H4 (cell line): Measurements from ENCODE around the gene B9D2. TPM values are rescaled to one million over a fixed set of nuclear protein-coding genes. Genes with fewer than 3 reads are reported as not detected.
A peak's percentile ranks its signal among the peaks of the same experiment; 100 is the strongest.
"Not testable (repeated sequence)": the region's sequence is repeated elsewhere in the genome, so short reads cannot be mapped to it uniquely, and the experiment has no call there.

Source experiments
- DNase-seq: peaks from one replicate; pipeline ENCODE4 v3.0.0-alpha.2; 2015; ENCODE audit warnings: low spot score
- total RNA-seq: library from RNA; depleted of rRNA; stranded (reverse); fragments of >200 nt; shearing (Covaris generic); gene quantifications from 2 replicates; pipeline ENCODE4 v1.2.3, GENCODE V29; 2014; rRNA removed

The B9D2 gene, protein sequence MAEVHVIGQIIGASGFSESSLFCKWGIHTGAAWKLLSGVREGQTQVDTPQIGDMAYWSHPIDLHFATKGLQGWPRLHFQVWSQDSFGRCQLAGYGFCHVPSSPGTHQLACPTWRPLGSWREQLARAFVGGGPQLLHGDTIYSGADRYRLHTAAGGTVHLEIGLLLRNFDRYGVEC
- 7.5 and 9.3 TPM in 2 replicates for total RNA-seq

DNA sequence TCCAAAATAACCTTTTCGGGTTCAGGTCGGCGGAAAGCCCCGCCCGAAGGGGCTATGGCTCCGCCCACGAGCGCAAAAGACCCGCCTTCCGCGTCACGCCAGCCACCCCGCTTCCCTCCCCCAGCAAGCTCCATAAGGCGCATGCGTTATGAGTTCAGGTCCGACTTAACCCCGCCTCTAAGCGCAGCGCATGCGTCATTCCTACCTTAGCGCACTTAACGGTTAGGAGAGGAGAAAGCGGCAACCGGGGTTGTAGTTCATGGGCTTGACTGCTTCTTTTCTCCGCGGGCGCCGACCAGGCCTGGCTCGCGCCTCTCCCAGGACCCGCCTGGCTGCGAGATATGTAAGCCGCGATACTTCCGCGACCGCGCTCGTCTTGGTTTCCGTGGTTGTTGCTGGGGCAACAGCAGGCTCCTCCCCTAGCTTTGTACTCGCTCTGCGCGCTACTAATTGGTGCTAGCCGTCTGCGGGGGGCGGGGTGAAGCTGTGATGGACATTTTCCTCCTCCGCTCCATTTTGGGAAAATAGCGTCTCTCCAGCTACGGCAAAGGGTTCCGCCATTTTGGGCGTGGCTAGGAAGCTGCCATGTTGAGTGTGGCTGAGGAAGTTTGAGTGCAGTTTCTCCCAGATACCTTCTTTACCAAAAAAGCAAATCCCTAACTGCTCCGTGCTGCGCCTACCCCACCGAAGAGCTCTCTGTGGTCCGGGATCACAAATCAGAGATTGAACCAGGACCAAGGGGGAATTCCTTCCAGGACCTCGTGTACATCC is at the start of gene B9D2:
Gene B9D2 (minus strand): TSS at position 397 of the 771 bp plus-strand sequence. CDS start 630 bp downstream, outside the sequence.
- DNase-seq: peak; percentile 98

DNA sequence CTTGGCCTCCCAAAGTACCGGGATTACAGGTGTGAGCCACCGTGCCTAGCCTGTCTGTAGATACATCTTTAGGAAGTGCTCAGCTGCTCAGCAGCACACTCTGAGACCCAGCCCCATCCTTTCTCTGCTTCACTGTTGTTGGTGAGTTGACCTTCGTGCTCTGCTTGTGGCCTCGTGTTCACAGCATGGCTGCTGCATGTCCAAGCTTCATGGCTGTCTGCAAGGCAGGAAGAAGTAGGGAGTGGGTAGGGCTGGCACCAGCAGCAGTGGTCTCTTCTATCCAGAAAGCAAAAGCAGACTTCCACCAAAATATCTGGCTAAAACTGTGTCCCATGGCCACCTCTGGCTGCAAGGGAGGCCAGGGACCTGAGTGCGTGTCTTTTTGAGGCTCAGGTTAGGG is 49.0 kb upstream of the B9D2 start:
- DNase-seq: no peak

DNA sequence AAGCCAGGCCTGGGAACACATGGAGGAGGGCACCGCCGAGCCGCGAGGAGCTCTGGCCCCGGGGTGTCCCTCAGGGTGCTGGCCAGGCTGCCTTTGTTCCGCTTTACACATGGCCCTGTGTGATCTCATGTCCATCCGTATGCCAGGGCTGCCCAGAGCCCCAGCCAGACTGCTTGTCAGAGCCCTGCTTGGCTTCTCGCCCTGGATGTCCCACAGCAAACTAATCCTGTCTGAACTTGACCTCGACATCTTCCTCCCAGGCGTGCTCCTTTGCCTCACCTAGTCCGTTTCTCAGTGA is 48.0 kb upstream of the B9D2 start:
- no peak for DNase-seq

DNA sequence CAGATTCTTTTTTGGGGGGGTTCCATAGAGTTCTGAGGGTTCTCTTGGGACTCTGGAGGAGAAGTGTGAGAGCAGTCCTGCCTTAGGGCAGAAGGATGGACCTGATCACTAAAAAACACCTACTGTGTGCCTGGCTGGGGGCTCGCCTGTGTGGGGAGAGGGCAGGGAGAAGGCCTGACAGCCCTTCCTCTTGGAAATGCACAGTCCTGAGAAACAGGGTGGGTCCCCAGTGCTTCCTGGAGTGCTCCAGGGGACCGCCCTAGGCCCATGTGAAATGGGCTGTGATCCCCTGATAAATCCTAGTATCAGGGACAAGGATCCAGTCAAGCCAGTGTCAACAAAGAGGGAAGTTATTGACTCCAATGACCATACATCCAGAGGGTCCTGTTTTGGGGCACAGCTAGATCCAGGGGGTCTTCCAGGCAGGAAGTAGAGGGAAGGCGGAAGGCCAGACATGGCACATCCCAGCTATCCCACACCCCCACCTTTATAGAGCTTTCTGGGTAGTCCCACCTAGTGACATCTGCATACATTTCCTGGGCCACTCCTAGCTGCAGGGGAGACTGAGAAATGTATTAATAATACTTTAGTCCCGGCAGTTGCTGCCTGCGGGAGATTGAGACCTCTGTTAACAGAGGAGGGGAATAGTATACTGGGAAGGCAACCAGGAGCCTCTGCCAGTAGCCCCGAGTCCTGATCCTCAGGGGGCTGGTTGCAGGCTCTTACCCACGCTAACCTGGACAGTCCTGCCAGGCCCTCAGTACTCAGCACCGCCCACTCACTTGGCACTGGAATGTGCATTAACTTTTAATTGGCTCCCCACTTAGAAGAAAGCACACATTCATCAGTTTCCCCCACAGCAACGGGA is 47.4 kb upstream of the B9D2 start:
- DNase-seq: no peak

DNA sequence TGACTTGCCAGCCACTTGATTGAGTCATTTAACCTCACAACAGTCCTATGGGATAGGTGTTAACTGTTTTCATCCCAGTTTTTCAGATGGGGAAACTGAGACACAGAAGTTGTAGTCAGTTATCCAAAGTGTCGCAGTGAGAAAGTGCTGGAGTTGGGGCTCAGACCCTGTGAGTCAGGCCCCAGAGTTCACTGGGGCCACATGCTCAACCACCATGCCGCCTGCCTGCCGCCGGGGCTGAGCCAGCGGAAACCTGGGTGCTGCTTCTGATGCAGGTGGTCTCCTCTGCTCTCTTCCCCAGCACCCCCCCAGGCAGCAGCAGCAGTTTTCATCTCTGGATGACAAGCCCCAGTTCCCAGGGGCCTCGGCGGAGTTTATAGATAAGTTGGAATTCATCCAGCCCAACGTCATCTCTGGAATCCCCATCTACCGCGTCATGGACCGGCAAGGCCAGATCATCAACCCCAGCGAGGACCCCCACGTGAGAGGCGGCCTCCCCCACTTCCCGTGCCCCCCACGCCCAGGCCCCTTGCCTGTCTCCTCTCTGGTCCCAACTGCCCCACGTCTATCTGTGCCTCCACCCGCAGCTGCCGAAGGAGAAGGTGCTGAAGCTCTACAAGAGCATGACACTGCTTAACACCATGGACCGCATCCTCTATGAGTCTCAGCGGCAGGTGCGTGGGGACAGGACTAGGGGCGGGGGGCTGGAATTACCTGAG is 46.5 kb upstream of the B9D2 start:
- no peak for DNase-seq

DNA sequence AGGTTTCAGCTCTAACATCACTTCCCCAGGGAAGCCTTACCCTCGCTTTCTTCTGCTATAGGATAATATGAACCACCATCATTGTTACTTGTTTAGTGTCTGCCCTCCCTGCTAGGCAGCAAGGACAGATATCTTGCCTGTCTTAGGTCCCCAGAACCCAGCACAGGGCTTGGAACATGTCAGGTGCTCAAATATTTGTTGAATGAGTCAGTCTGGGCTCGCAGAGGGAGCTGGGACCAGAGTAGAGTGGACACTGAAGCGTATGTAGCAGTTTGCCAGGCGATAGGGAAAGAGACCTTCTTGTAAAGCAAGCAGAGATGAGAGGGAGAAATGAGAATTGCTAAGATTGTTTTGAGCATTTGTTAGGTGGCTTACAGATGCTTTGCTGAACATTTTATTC is 45.3 kb upstream of the B9D2 start:
- peak; percentile 31 for DNase-seq

DNA sequence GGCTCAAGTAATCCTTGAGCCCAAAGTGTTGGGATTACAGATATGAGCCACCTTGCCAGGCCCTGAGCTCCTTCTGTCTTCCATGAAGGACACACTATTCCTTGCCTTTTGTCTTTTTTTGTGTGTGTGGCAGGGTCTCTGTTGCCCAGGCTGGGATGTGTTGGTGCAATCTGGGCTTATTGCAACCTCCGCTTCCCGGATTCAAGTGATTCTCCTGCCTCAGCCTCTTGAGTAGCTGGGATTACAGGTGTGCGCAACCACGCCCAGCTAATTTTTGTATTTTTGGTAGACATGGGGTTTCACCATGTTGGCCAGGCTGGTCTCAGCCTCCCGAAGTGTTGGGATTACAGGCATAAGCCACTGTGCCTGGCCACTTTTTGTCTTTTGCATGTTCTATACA is 44.9 kb upstream of the B9D2 start:
- DNase-seq: not testable (repeated sequence)

DNA sequence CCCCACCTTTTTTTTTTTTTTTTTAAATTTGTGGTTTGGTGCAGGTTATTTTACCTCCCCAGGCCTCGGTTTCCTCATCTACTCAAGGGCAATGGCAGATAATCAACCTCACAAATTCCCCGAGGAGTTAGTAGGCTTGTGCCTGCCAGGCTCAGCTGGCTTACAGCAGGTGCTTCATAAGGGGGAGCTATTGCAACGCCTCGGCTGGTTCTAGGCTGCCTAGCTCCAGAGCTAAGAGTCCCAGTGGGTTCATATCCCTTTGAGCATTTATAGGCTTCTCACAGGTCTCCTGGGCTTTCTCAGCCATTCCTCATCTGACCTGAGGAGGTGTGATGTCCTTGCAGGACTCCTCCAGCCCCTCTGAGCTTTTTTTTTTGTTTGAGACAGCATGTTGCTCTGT is 44.3 kb upstream of the B9D2 start:
- DNase-seq: no peak

DNA sequence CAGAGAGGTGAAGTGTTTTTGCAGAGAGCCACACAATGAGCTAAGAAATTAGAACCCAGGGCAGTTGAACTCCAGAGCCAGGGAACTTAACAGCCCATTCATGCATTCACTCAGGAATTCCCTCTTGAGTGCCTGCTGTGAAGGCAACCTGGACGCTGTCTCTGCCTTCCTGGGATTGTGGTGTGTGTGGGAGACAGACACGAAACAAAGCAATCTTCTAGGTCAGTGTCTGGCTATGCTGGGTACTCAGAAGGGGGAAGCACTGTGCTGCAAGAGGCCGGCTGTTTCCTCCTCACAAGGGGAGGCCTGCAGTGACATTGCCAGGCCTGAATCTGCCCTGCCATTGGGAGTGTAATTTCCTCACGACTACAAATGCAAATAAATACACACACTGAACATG is 43.3 kb upstream of the B9D2 start:
- no peak for DNase-seq

DNA sequence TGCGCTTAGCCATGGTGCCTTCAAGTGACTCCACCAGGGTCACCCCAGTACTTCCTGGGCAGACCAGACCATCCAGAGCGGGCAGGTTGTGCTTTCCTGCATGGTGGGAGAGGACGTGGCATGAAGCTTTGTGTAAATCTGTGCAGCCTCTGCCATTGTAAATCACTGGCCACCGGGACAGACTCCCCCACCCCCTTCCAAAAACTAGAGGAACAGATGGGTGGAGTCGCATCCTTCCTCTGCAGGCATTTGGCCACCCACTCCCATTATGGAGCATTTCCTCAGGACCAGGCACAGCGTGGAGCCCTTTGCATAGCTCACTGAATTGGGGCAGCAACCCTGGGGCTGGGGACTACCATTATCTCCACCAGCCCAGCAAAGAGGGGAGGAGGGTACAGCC is 41.8 kb upstream of the B9D2 start:
- no peak for DNase-seq

DNA sequence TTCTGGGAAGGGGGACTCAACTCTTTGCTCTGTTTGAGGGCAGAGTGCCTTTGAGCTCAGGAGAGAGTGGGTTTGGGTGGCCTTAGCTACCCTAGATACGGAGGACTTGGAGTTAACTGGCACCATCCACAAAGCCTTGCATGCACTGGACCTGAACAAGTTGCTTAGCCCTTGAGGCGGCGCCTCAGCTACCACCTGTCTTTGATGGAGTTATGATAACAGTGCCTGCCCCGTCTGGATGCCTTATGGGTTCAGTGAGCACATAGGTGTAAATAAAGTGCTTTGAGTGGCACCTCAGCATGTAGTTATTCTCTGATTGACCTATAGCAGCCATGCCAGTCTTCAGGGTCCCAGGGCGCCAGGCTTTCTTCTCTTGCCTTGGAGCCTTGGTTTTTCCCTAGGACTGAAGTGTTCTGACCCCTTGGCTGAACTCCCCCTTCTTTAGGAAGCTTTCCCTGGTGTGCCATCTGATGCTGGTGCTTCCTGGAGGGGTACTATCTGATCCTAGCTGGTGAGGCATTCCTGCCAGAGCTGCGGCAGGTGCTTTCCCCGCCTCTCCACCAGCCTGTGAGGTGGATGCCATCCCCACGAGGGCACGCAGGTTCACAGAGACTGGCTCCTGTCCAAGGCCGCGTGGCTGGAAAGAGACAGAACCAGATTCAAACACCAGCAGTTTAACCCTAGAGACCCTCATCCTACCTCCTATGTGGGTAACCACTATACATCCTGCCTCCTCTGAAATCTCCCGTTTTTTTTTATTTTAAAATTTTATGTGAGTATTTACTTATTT is 39.4 kb upstream of the B9D2 start:
- DNase-seq: no peak

DNA sequence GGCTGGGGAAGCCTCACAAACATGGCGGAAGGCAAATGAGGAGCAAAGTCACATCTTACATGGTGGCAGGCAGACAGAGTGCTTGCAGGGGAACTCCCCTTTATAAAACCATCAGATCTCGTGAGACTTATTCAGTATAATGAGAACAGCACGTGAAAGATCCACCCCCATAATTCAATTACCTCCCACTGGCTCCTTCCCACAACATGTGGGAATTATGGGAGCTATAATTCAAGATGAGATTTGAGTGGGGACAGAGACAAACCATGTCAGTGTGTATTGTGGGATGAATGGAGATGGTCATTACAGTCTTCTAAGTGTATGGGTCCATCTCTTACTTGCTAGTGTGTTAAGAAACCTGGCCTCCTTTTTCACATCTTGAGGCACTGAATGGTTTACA is 38.1 kb upstream of the B9D2 start:
- no peak for DNase-seq

DNA sequence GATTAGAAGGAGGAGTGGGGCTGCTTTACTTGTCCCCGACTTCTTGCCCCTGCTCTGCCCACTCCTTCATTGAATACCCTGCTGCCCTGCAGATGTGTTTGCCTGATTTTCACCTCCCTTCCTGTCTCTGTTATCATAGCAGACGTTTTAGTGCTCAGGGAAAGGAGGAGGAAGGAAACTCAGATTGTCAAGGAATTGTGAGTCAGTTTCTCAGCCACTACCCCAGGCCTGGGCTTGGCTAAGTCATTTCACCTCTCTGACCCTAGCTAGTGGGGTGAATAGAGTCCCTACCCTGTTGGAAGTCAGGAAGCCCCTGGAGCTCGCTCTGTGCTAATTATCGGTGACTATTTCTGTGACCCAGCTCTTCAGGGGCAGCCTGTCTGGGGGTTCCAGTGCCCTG is 37.5 kb upstream of the B9D2 start:
- DNase-seq: no peak

DNA sequence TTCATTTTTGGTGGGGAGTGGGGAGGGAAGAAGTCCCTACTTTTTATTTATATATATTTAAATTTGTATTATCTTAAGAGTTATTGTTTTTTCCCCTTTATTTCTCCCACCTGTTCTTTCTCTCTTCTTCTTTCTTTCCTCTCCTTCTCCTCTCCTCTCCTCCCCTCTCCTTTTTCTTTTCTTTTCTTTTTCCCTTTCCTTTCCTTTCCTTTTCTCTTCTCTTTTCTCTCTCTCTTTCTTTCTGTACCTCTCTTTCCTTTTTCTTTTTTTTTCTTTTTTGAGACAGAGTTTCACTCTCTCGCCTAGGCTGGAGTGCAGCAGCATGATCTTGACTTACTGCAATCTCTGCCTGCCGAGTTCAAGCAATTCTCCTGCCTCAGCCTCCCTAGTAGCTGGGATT is 35.6 kb upstream of the B9D2 start:
- DNase-seq: no peak

DNA sequence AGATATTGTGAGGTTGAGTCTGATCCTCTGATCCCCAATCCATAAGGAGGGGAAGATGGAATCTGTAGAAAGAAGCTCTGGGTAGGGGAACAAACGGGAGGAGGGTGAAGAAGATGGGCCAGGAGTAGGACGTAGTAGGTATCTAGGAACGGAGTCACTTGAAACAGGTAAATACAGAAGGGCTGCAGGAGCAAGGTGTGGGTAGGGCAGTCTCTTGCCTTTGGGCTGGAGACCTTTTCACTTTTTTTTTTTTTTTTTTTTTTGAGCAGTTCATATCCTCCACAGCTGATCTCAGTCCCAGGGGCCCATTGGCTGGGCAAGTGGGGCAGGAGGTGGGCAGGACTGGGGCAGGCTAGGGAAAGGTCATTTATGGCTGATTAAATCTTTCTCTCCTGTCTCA is 35.1 kb upstream of the B9D2 start:
- no peak for DNase-seq

DNA sequence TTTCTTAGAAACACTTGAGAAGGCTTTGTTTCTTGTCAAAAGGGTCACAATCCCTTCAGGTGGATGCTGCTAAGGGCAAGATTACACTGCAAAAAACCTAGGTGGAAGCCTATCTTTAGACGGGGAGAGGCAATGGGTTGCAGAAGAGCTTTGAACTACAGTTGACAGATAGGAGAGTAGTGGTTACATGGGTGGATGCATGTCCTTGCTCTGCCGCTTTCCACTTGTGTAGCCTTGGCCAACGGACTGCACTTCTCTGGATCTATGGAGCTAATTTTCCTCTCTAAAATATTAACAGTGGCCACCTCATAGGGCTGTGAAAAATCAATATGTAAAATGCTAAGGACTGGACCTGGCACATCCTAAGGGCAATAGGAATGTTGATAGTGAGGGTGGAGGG is 34.6 kb upstream of the B9D2 start:
- no peak for DNase-seq

DNA sequence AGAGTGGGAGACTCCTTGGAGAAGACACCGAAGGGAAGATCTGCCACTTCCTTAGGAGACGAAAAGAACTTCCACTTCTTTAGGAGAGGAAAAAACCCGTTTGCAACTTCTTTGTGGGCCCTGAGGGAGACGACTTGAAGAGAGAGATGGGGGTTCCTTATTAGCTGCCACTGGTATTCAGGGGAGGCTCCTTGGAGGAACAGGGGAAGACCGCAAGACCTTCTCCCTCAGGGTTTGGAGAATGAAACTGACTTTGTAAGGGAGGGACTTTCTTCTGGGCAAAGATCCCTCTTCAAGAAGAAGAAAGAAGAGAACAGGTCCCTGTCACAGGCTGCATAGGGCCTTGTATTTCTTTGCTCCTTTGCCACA is 34.1 kb upstream of the B9D2 start:
- no peak for DNase-seq

DNA sequence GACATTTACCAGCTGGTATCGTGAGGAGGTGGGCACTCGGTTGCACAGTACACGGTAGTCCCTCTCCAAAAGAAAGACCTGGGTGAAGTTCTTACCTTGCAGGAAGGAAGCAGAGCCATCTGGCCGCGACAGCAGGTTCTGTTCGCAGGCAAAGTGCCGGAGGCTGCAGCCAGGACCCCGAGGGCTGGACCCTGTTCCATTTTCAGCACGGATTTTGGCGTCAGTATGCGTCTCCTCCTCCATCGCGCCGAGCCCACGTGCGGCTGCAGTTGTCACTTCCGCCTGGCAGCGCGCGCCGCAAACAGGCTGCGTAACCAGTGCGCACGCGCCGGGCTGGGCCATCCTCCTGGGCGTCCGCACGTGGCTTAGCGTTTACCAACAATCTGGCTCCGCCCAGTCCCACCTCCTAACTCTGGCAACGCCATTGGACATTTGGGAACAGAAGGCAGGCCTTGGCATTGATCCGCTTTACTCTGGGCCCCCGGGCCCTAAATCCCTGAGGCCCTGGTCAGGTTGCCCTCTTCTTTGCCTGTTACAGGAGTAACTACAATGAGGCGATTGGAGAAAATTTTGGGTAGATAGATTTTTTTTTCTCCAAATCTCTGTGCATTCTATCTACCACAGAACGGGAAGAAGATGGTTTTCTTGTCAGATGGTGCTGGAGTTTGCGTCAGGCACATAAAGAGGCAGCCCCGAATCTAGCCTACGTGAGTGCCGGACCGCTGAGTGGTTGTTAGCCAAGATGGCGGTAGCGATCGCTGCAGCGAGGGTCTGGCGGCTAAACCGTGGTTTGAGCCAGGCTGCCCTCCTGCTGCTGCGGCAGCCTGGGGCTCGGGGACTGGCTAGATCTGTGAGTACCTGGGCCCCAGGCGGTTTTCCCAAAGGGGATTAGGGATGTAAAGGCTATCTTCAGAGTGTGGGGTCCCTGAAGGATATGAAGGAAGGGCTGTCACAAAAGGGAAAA is 33.4 kb upstream of the B9D2 start, which contains the start of the genes BCKDHA and EXOSC5:
Gene BCKDHA (plus strand): TSS at position 733 of the 964 bp plus-strand sequence. CDS start 10 bp downstream, at position 743.
Gene EXOSC5 (minus strand): TSS at position 274 of the 964 bp plus-strand sequence. CDS start 31 bp downstream, at position 243.
- DNase-seq: peak; percentile 99

DNA sequence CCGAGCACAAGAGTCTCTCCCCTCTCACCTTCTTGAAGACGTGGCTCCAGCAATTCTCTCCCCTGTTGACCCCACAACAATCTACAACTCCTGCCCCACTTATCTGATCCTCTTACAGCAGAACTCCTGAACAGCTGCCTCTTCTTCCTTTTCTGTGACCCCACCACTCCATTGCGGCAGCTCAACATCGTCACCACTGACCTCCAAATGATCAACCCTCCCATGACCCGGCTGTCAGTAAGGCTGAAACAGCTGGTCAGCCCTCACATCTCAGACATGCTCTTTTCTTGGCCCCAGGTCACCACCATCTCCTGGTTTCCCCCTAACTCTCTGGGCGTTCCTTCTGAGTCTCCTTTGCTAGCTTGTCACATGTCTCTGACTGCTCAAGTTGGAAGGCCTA is 31.4 kb upstream of the B9D2 start:
- DNase-seq: no peak

DNA sequence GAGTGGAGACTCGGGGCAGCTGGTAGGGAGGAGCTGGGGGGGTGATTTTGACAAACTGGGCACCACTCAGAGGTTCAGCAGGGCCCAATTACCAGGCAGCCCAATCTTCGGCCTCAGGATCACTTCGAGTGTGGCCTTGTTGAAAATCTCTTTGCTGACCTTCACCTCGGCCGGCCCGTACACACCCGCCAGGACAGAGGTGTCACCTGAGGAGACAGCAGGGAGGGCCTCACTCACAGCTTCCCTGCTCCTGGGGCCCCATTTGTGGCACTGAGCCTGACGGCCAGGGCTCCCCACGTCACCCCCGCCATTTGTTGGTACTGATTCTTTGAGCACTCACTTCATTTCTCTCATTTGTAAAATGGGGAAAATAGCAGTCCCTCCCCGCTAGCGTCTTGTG is 28.8 kb upstream of the B9D2 start:
- no peak for DNase-seq
